BJ (cell line): Measurements from ENCODE around the gene DUSP8. TPM values are rescaled to one million over a fixed set of nuclear protein-coding genes. Genes with fewer than 3 reads are reported as not detected.

ENCODE experiments used
- CTCF ChIA-PET: fragments of 350-600 bp; formaldehyde crosslinking; extraction: SDS; loops from one replicate; lab custom pipeline; 2021; ENCODE audit warnings: antibody characterized with exemption, inconsistent platforms; lab: Yijun Ruan, JAX
- POLR2A ChIA-PET: fragments of 300-600 bp; sonication (Branson Sonifier 250); formaldehyde crosslinking; extraction: SDS; loops from one replicate; lab custom pipeline; 2021; ENCODE audit warnings: antibody characterized with exemption; lab: Charles Lee
- DNase-seq: peaks from one replicate; pipeline ENCODE4 v3.0.0-alpha.2; 2011; ENCODE audit warnings: low read depth
- H3K27me3 ChIP-seq: 2 replicates; pipeline ENCODE4 v1.6.0; 2011; ENCODE audit warnings: low read length; ENCODE audit not compliant: control insufficient read depth, insufficient read depth
- H3K36me3 ChIP-seq: 2 replicates; pipeline ENCODE4 v1.5.1; 2011; ENCODE audit warnings: low read length; ENCODE audit not compliant: control insufficient read depth, insufficient read depth
- H3K4me3 ChIP-seq: 2 replicates; pipeline ENCODE4 v1.5.1; 2011; ENCODE audit warnings: low read depth, mild to moderate bottlenecking, control low read depth, low read length
- polyA plus RNA-seq: library from polyadenylated mRNA; depleted of rRNA; stranded (reverse); fragments of >200 nt; gene quantifications from 2 replicates; pipeline ENCODE4 v1.2.3, GENCODE V29; 2011
- TF ChIP-seq, protein P1 (sequence below): IDR thresholded peaks from 2 replicates; pipeline ENCODE4 v1.5.1; 2011; ENCODE audit warnings: low read depth, mild to moderate bottlenecking, control low read depth, inconsistent platforms, low read length, moderate library complexity; ENCODE audit not compliant: insufficient read depth

DUSP8 gene
- polyA plus RNA-seq, 1 experiment, result 3.4 TPM

DNA sequence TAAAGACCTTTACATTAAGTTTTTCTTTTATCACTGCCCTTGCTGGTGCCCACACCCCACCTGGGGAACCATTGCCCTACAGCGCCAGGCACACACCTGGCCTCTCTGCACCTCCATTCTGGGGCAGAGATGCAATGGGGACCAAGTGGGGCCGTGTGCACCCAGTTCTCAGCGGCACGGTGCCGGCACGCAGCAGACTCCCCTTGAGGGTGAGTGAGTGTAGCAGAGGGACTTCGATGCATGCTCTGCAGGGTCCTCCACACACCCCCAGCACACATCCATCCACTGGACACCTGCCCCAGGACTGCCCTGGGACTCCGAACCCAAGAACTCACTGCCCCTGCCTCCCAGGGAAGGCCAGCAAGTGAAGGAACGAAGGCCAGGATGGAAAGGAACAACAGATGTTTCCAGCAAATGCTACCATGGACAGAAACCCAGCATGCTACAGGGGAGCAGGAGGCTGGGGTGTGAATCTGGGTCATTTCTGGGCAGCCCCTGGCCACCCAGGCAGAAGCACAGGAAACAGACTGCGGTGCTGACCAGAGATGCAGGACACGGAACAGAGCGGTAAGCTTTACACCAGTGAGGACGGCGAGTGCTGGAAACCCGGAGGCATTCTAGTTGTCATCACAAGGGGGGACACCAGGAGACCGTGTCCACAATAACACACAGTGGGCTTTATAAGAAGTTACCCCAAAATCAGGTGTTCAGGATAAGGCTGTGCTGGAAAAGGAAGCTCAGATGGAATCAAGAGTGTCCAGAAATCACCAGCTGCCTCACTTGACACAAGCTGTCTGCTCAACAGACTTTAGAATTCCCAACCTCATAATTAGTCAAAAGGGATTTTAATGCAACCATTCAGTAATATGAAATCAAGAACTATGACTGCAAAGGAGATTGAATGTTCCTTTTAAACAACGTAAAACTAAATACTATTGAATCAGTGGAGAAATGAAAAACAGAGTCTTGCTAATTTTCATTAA is 52.8 kb downstream of the DUSP8 start:
- no peak overlapping the region for H3K4me3 ChIP-seq
- no peaks in the 10 kb centered on the region for H3K27me3 ChIP-seq
- POLR2A ChIA-PET, result no interaction called here
- TF ChIP-seq, protein P1, sequence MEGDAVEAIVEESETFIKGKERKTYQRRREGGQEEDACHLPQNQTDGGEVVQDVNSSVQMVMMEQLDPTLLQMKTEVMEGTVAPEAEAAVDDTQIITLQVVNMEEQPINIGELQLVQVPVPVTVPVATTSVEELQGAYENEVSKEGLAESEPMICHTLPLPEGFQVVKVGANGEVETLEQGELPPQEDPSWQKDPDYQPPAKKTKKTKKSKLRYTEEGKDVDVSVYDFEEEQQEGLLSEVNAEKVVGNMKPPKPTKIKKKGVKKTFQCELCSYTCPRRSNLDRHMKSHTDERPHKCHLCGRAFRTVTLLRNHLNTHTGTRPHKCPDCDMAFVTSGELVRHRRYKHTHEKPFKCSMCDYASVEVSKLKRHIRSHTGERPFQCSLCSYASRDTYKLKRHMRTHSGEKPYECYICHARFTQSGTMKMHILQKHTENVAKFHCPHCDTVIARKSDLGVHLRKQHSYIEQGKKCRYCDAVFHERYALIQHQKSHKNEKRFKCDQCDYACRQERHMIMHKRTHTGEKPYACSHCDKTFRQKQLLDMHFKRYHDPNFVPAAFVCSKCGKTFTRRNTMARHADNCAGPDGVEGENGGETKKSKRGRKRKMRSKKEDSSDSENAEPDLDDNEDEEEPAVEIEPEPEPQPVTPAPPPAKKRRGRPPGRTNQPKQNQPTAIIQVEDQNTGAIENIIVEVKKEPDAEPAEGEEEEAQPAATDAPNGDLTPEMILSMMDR, result no peak
- CTCF ChIA-PET, result no interaction called here
- peaks cover 2% of the 10 kb centered on the region; the same call in 1 of the 2 replicates for H3K36me3 ChIP-seq
- no peak for DNase-seq

DNA sequence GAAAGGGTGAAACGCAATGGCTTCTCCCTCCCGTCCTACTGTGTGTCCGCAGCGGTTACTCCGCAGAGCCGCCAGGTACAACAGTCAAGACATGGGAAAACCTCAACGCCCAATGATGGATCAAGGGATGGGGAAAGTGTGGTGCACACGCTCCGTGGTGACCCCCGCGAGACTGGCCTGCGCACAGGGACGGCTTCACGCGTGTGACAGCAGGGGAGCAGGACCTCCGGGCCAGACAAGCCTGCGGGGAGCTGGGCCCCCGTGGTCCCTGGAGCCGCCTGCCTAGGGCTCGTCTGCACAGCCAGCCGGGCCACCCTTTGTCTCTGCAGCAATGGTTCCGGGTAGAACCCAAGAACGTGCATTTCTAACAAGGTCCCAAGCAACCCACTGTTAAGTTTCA is 53.8 kb downstream of the DUSP8 start:
- no peak for DNase-seq
- CTCF ChIA-PET, result interaction anchor here (1.1 kb wide), 1 partner anchor 316 kb away, joined by 3 read pairs; no protein-coding TSS in a partner anchor
- POLR2A ChIA-PET, result no interaction called here
- no peaks in the 10 kb centered on the region for H3K27me3 ChIP-seq
- TF ChIP-seq, protein P1, result no peak
- H3K4me3 ChIP-seq, result no peak overlapping the region
- no peaks in the 10 kb centered on the region; the same call in 1 of the 2 replicates for H3K36me3 ChIP-seq

DNA sequence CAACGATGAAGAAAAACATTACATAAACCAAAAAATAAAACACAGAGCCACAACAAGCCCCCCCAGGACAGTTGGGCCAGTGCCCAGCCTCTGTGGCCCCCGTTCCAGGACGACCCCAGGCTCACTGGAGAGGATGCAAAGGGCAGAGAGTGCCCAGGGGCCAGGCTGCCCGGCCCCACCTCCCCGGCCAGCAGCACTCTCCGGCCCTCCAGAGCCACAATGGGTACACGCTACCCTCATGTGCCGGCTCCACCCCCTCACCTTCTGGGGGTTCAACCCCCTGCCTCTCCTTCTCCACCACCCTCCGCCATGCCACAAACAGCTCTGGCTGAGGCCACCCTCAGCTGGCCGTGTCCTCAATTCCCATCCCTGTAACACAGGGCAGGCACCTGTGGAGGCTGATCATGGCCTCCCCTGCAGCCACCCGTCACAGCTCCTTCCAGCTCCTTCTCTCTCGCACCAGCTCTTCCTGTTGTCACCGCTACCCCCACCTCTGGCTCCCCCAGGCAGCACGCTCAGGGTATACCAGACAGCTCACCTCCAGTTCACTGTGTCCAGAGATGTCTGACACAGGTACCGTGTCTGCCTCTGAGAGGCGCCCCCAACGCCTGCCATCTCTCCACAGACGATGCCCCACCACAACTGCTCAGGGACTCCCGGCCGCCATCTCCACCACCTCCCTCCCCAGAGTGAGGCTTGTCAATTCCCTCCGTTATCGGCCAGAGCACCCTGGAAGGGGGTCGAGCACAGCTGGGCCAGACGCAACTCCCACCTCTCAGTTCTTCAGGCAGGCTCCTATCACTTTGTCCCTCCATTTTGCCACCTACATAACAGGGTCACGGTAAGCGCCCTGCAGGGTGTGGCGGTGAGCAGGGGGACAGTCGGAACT is 54.7 kb downstream of the DUSP8 start:
- TF ChIP-seq, protein P1, result no peak
- Histone ChIP-seq H3K27me3 (no peaks in the 10 kb centered on the region), H3K36me3 (no peaks in the 10 kb centered on the region; the same call in 1 of the 2 replicates), H3K4me3 (no peak overlapping the region)
- no peak for DNase-seq
- ChIA-PET POLR2A (no interaction called here), CTCF (interaction anchor here (1.1 kb wide), 1 partner anchor 315 kb away, joined by 3 read pairs; no protein-coding TSS in a partner anchor)

DNA sequence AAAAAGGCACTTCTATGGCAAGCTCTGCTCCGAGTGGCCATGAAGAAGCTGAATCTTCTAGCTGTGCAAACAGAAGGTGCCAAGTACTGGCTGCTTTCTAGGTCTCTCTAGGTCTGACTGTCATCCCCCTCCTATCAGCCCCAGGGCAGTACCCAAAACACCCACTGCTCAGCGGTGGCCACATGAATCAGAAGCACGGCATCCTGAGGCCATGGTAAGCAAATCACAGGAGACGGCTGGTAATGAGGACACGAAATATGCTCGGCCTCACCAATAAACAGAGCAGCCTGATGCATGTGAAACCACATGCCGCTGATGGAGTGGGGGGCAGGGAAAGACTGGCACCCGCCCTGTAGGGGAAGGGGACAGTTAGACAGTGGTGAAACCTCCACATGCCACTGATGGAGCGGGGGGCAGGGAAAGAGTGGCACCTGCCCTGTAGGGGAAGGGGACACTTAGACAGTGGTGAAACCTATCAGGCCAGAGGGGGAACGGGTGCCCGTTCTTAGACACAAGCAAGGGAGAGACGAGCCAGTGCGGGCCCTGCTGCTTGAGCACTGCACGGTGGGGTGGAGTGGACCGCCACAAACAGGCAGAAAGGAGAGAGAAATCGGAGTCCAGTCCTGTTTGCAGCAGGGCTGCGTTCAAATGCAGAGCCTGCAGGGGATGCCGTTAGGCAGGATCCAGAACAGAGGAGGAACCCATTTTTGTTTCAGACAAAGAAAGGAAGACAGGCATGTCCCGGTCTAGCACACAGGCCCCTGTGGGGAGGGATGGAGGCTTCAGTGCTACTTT is 55.6 kb downstream of the DUSP8 start:
- no peaks in the 10 kb centered on the region for H3K27me3 ChIP-seq
- CTCF ChIA-PET, result interaction anchor here (0.7 to 3.0 kb wide), 17 partner anchors 9 to 400 kb away, joined by 3 to 36 read pairs (median 5); no protein-coding TSS in a partner anchor
- no peak overlapping the region for H3K4me3 ChIP-seq
- TF ChIP-seq, protein P1, result peak; percentile 23; the same call in 1 of the 2 replicates
- peak; percentile 57 for DNase-seq
- no peaks in the 10 kb centered on the region; the same call in 1 of the 2 replicates for H3K36me3 ChIP-seq
- POLR2A ChIA-PET, result no interaction called here
